ENCODE results near the gene TENM3.

Gene TENM3

GRCh38 chr4:182644683-182645050, 401.5 kb downstream of the TENM3 start:
- no peak for FAIRE-seq

GRCh38 chr4:182645511-182645910, 402.3 kb downstream of the TENM3 start:
- FAIRE-seq, result no peak

GRCh38 chr4:182647646-182648300, 404.6 kb downstream of the TENM3 start:
- no peak for FAIRE-seq

- FAIRE-seq, result no peak
Measured at GRCh38 chr4:182648766-182649165, 405.6 kb downstream of the TENM3 start.

- no peak for FAIRE-seq
Measured at GRCh38 chr4:182649698-182650477, 406.7 kb downstream of the TENM3 start.

GRCh38 chr4:182653596-182653995, 410.4 kb downstream of the TENM3 start:
- FAIRE-seq, result no peak

GRCh38 chr4:182655340-182655739, 412.1 kb downstream of the TENM3 start:
- no peak for FAIRE-seq

- no peak for FAIRE-seq
Measured at GRCh38 chr4:182662551-182662950, 419.3 kb downstream of the TENM3 start.

- FAIRE-seq, result no peak
Measured at GRCh38 chr4:182671231-182671630, 428.0 kb downstream of the TENM3 start.

GRCh38 chr4:182671749-182672148, 428.5 kb downstream of the TENM3 start:
- no peak for FAIRE-seq

- no peak for FAIRE-seq
Measured at GRCh38 chr4:182678590-182678989, 435.4 kb downstream of the TENM3 start.

- no peak for FAIRE-seq
Measured at GRCh38 chr4:182679533-182679932, 436.3 kb downstream of the TENM3 start.

GRCh38 chr4:182680234-182680653, 437.0 kb downstream of the TENM3 start:
- FAIRE-seq, result no peak

- FAIRE-seq, result no peak
Measured at GRCh38 chr4:182683661-182684060, 440.5 kb downstream of the TENM3 start.

GRCh38 chr4:182684796-182685195, 441.6 kb downstream of the TENM3 start:
- FAIRE-seq, result no peak

- no peak for FAIRE-seq
Measured at GRCh38 chr4:182688081-182688480, 444.9 kb downstream of the TENM3 start.

GRCh38 chr4:182694551-182694950, 451.3 kb downstream of the TENM3 start:
- no peak for FAIRE-seq

GRCh38 chr4:182695009-182695408, 451.8 kb downstream of the TENM3 start:
- FAIRE-seq, result no peak

GRCh38 chr4:182695842-182696241, 452.6 kb downstream of the TENM3 start:
- FAIRE-seq, result no peak

- FAIRE-seq, result no peak
Measured at GRCh38 chr4:182697094-182697493, 453.9 kb downstream of the TENM3 start.

GRCh38 chr4:182698212-182698611, 455.0 kb downstream of the TENM3 start:
- FAIRE-seq, result no peak

- no peak for FAIRE-seq
Measured at GRCh38 chr4:182699201-182699600, 456.0 kb downstream of the TENM3 start.

GRCh38 chr4:182699795-182700194, 456.6 kb downstream of the TENM3 start:
- FAIRE-seq, result no peak

GRCh38 chr4:182700362-182701160, 457.4 kb downstream of the TENM3 start:
- FAIRE-seq, result no peak
